HG03442 (cell line): Measurements from ENCODE around the gene STK35.

ENCODE experiments used
- ATAC-seq: cut with Tn5 transposase; IDR thresholded peaks from one replicate; pipeline ENCODE4 v1.9.1; 2021; ENCODE audit warnings: mild to moderate bottlenecking, moderate library complexity; ENCODE audit not compliant: unreplicated experiment

The STK35 gene

DNA sequence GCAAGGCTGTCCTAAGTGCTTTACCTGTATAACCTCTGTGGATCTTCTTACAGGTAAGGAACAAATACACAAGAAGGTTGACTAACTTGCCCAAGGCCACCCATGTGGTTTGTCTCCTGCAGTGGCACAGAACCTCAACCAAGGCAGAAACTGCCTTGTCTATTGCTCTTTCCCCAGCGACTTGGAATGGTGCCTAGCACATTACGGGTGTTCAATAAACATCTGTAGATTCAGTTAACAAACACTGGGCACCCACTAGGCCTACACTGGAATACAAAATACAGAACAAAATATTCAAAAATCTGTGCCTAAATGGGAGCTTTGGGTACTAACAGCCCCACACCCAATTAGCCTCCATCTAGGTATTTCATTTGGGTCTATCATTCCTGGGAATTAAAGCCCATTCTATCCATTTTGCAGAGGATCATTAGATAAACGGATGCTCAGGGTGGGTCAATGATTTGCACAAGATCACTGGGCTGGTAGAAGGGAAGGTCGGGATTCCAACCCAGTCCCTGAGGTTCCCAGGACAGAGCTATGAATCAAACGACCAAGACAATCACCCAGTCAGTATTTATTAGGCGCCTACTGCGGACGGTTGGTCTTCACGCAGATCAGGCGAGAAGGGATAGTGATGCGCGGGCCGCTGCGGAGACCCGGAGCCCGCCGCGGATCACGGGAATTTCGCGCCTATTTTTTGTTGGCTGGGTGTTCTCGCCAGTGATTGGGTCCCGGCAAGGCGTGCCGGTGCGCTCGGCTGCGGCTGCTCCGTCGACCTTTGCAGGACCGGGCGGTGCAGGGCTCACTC, at the start of gene STK35:
Gene STK35, plus strand, starts transcription at position 771 of the 808 bp plus-strand sequence. CDS start 55 bp downstream, outside the sequence.
- ATAC-seq: peak; percentile 37

DNA sequence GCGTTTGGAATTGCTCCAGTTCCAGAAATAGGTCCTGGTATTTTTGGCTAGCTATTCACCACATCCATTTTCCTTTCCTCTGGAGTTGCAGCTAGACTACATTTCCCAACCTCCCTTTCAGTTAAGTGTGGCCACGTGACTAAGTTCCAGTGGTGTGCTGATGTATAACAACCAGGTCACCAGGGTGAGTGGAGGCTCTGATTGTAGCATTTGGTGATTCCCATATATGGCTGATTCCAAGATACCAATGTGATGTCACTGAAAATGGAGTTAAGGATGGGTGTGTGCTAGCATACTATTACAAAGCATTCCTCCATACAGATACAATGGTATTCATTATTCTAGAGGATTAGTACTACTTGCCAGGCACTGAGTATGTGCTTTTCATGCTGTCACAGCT, 49.7 kb upstream of the STK35 start:
- ATAC-seq: no peak

- ATAC-seq: no peak
Observed at GRCh38 chr20:2052741-2053140, 48.9 kb upstream of the STK35 start.

DNA sequence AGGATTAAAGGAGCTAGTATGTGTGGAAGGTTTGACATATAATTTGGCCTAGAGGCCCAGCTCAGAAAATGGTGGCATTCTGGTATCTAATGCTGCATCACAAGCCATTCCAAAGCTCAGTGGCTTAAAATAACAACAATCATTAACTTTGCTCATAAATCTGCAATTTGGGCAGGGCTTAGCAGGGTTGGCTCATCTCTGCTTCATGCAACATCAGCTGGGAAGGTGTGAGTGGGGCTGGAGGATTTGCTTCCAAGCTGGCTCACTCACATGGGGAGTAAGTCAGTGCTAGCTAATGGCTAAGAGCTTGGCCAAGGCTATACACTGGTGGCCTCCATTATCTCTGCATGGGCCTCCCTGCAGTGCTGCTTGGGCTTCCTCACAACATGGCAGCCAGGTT, 48.0 kb upstream of the STK35 start:
- ATAC-seq: no peak

GRCh38 chr20:2054911-2055310, 46.7 kb upstream of the STK35 start:
- no peak for ATAC-seq

DNA sequence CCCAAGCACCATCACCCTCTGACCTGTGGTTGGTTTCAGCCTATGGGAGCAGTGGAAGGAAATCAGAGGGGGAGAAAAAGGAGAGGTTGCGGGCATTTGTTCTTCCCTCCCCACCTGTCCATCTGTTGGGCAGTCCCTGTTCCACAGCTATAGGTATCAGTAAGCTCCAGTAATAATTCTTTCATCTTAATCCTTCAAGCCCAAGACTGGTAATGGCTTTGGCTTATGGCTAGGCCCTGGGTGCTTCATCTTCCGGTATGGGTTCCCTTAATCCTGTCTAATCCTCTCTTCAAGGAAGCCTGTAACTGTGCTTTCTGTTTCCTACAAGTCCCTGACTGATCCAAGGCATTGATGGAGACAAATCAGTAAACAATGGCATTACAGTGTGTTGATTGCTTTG, 42.2 kb upstream of the STK35 start:
- no peak for ATAC-seq

DNA sequence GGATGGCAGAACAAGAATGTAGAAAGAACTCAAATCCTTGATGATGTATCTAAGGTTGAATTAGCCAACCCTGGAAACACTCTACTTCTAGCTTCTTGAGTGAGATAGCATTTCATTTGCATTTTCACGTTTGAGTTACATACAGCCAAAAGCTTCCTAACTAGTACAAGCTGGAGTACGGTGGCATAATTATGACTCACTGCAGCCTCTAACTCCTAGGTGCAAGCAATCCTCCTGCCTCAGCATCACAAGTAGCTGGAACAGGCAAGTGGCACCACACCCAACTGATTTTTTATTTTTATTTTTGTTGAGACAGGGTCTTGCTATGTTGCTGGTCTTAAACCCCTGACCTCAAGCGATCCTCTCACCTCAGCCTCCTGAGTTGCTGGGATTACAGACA, 36.5 kb upstream of the STK35 start:
- no peak for ATAC-seq

GRCh38 chr20:2066461-2067122, 35.0 kb upstream of the STK35 start:
- no peak for ATAC-seq

DNA sequence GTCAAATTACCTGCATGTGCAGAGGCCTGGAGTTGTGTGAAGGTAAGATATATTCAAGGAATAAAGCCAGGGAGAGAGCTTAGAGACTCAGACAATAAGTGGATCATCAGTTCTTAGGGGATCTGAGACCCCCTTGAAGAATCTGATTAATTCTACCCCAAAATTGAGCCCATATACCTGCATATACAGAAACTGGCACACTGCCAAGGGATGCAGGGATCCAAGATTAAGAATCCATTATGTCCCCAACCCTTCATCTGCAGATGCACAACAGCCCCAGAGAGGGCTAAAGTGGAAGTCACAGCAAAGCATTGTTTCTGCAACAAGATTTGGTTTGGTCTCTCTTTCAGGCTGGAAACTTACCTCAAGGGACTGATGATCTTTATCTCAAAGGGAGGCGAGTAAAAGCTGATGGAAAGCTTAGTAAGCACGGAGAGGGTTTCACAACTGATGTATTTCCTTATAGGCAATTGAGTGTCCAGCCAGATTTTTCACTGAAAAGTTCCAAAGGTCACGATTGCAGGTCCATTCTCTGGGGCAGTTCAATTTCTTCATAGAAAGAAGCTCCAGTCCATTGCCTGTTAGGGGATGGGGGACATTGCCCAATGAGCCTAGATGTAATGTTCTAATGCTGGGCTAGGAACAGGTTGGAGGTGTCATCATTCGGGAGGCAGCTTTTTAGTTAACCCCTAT, 20.9 kb upstream of the STK35 start:
- ATAC-seq: no peak

- no peak for ATAC-seq
Observed at GRCh38 chr20:2084703-2085102, 16.9 kb upstream of the STK35 start.

DNA sequence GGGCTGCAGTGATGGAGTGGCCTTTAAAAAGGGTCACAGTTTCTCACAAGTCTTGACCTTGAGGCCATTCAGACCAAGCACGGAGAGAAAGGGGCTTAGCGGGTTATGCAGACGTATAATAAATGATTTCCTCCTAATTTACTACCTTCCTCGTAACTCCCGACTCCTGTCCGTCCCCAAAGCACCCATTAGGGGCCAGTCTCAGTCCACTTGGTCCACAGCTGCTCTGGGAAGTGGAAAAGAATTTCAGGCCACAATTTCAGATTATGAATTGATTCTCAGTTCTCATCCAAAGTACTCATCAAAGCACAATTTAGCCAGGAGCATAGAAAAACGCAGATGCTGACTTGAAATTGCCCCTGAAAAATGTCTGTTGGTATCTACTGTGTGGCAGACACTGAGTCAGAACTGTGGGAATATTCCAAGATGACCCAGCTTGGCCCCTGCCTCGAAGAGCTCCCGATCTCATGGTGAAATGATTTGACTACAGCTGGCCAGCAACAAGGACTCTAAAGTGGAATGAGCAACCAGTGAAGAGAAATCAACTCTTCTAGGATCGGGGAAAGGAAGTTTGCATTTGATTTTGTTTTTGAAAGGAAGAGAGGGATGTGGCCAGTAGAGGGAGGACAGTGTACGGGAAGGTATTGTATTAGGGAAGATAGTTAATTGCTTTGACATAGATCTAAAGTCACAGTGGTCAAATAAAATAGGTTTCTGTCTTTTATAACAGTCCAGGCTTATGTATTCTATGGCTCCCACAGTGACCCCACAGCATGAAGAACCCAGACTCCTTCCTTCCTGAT, 15.2 kb upstream of the STK35 start:
- no peak for ATAC-seq

- no peak for ATAC-seq
Observed at GRCh38 chr20:2086980-2087377, 14.6 kb upstream of the STK35 start.

GRCh38 chr20:2088891-2089290, 12.7 kb upstream of the STK35 start:
- ATAC-seq: no peak

GRCh38 chr20:2089447-2089846, 12.2 kb upstream of the STK35 start:
- no peak for ATAC-seq

GRCh38 chr20:2093159-2093781, 8.4 kb upstream of the STK35 start:
- ATAC-seq: no peak

GRCh38 chr20:2093883-2094282, 7.7 kb upstream of the STK35 start:
- no peak for ATAC-seq

DNA sequence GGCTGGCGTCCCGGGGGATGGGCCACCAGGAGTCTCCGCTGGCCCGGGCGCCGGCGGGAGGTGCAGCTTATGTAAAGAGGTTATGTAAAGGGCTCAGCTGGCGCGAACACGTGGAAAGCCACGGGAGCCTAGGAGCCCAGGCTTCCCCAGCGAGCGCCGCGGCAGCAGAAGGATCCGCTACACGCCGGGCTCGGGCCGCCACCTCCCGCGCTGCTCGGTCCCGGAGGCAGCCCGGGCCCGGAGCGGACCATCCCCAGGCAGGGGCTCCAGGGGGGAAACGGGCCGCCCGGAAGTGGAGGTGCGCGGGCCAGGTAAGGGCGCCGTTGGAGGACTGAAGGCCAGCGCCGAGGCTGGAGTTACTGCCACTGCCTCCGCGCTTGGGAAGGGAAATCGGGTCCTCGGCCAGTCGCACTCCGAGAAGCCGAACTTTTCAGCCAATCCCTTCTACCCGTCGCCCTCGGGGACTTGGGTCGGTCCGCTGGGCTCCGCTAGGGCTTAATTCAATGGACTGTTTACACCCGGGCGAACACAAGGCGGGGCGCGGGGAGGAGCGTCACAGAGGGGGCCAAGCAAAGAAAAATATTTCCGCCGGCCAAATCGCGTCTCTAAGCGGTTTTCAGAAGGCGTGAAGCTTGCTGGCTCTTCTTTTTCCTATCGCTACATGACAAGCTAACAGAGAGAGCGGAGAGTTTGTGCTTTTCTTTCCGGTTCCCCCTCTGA, 398 bp downstream of the STK35 start:
- peak; percentile 71 for ATAC-seq

GRCh38 chr20:2102585-2103460, 1.2 kb downstream of the STK35 start:
- ATAC-seq: peak; percentile 53
